Tibial nerve (tissue), 4 donors: ENCODE measurements around the gene VSTM4. TPM values are rescaled to one million over a fixed set of nuclear protein-coding genes. Genes with fewer than 3 reads are reported as not detected.

Experiments
- DNase-seq, 2 donors: peaks; one replicate each; pipeline ENCODE4 v3.0.0-alpha.2; 2019; ENCODE audit warnings: low spot score in 2 of 2
- H3K27ac ChIP-seq, 4 donors: fragments of 200-600 bp; sonication (generic) in 3 of 4; one replicate each; pipeline ENCODE4 v1.5.1; 2017 to 2019; ENCODE audit warnings: mild to moderate bottlenecking in 1 of 4
- H3K27me3 ChIP-seq, 2 donors: fragments of 200-600 bp; sonication (generic) in 1 of 2; one replicate each; pipeline versions ENCODE4 v1.5.1 to v1.6.0; 2017 to 2019
- H3K36me3 ChIP-seq, 3 donors: fragments of 200-600 bp; sonication (generic); one replicate each; pipeline ENCODE4 v1.5.1; 2018 to 2019
- H3K4me1 ChIP-seq, 4 donors: fragments of 200-600 bp; sonication (generic) in 3 of 4; one replicate each; pipeline ENCODE4 v1.5.1; 2017 to 2019
- H3K4me3 ChIP-seq, 4 donors: fragments of 200-600 bp; sonication (generic) in 3 of 4; one replicate each; pipeline ENCODE4 v1.5.1; 2017 to 2019; ENCODE audit warnings: mild to moderate bottlenecking in 1 of 4, moderate library complexity in 1 of 4
- H3K9me3 ChIP-seq, 4 donors: fragments of 200-600 bp; sonication (generic) in 3 of 4; one replicate each; pipeline ENCODE4 v1.5.1; 2017 to 2019
- CTCF ChIP-seq, 5 experiments: fragments of 200-600 bp in 3 of 5; fragments of 450-650 bp in 2 of 5; sonication (generic) in 3 of 5; IDR thresholded peaks; one replicate each; pipeline ENCODE4 v1.5.1; 2016 to 2019; ENCODE audit warnings: antibody characterized with exemption in 5 of 5, mild to moderate bottlenecking in 3 of 5, moderate library complexity in 2 of 5
- EP300 ChIP-seq, 2 donors: sonication (generic); formaldehyde crosslinking; IDR thresholded peaks; one replicate each; pipeline ENCODE4 v1.6.1; 2017; ENCODE audit warnings: antibody characterized with exemption in 2 of 2, mild to moderate bottlenecking in 1 of 2
- POLR2A ChIP-seq, 2 donors: fragments of 450-650 bp; IDR thresholded peaks; one replicate each; pipeline ENCODE4 v1.6.1; 2017; ENCODE audit warnings: antibody characterized with exemption in 2 of 2, mild to moderate bottlenecking in 2 of 2, moderate library complexity in 2 of 2
- WGBS, 2 donors: methylation state at CpG; one replicate each; pipeline ENCODE4 v1.1.5; 2018; 5-methylcytosine and 5-hydroxymethylcytosine counted together
- total RNA-seq, 4 donors: library from RNA; depleted of rRNA; stranded (reverse); fragments of >200 nt; gene quantifications; one replicate each; pipeline ENCODE4 v1.1.0, GENCODE V29; 2016

Gene VSTM4
- total RNA-seq, 4 donors from 2014 or later: 9.8 to 18.2 (median 12.8) TPM

DNA sequence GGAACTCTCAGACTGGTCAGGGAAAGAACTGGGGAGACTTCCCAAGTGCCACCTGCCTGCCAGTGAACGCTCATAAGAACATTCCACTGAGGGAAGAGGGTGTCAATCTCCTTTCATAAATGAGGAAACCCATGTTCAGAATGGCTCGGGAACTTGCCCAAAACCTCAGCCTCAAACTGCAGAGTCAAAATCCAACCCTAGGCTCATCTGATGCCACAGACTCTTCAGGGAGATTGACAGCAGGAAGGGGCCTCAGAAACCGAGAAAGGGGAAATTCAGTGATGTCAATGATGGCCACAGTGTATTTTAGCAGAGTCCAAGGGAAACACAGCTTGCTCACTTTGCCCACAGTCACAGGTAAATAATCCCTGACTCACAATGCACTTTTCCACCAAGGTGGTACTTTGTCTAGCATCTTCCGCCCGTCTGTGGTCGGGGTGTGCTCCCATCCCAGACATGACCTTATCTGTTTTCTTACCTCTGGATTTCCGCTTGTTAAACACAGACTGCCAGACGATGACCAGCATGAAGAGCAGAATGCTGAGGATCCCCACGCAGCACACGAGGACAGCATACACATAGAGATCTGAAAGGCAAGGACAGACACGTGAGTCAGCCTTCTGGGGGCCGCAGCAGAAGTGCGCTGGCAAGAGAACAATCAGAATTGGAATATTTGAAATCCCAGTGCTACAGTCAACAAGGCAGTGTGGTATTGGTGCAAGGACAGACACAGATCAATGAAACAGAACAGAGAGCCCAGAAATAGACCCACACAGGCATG lies 38.4 kb downstream of the VSTM4 start:
- peaks cover 0 to 34% (median 16%) of the 10 kb centered on the region in 4 donors for H3K4me1 ChIP-seq
- H3K27ac ChIP-seq: no peak overlapping the region
- H3K36me3 ChIP-seq: no peaks in the 10 kb centered on the region
- no peaks in the 10 kb centered on the region for H3K9me3 ChIP-seq
- TF ChIP-seq POLR2A (IDR thresholded peaks at IDR 0.05) (no peak), EP300 (IDR thresholded peaks at IDR 0.05) (no peak), CTCF (IDR thresholded peaks at IDR 0.05) (no peak)
- no peak overlapping the region for H3K4me3 ChIP-seq
- no peaks in the 10 kb centered on the region for H3K27me3 ChIP-seq
- DNase-seq: no peak
- 76 to 78% methylated on average over 13 of the region's 13 CpGs for WGBS, 2 donors

DNA sequence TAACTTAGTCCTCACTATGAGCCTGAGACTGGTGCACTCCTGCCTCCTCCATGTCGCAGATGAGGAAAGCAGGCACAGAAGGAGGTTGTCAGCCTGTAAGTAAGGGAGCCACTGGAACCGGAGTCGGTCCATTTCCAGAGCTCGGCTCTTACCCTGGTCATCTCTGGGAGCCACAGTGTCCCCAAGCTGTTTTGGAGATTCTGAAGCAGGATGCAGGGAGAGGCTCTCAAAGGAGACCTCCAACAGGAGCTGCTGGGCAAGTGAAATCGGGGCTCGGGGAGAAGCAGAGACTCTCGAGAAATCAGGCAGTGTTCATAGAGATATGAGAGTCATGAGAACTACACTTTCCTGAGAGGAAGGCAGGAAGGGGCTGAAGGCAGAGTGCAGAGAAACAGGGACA lies 39.0 kb downstream of the VSTM4 start:
- TF ChIP-seq CTCF (IDR thresholded peaks at IDR 0.05) (no peak), POLR2A (IDR thresholded peaks at IDR 0.05) (no peak), EP300 (IDR thresholded peaks at IDR 0.05) (no peak)
- no peak overlapping the region for H3K4me3 ChIP-seq
- peaks cover 0 to 32% (median 10%) of the 10 kb centered on the region in 4 donors for H3K4me1 ChIP-seq
- no peaks in the 10 kb centered on the region for H3K27me3 ChIP-seq
- H3K27ac ChIP-seq: no peak overlapping the region
- DNase-seq: no peak
- WGBS, 2 donors: 80 to 94% methylated on average over 7 of the region's 7 CpGs
- no peaks in the 10 kb centered on the region for H3K9me3 ChIP-seq
- H3K36me3 ChIP-seq: no peaks in the 10 kb centered on the region

GRCh38 chr10:49075743-49076142 lies 39.6 kb downstream of the VSTM4 start:
- H3K27me3 ChIP-seq: no peaks in the 10 kb centered on the region
- H3K4me1 ChIP-seq: peaks cover 0 to 31% (median 6%) of the 10 kb centered on the region in 4 donors
- no peak overlapping the region for H3K4me3 ChIP-seq
- no peaks in the 10 kb centered on the region for H3K9me3 ChIP-seq
- no peak for TF ChIP-seq POLR2A (IDR thresholded peaks at IDR 0.05)
- no peak for TF ChIP-seq EP300 (IDR thresholded peaks at IDR 0.05)
- no peak for TF ChIP-seq CTCF (IDR thresholded peaks at IDR 0.05)
- DNase-seq: no peak
- 94 to 100% methylated on average over 2 of the region's 2 CpGs for WGBS, 2 donors
- no peaks in the 10 kb centered on the region for H3K36me3 ChIP-seq
- no peak overlapping the region for H3K27ac ChIP-seq

DNA sequence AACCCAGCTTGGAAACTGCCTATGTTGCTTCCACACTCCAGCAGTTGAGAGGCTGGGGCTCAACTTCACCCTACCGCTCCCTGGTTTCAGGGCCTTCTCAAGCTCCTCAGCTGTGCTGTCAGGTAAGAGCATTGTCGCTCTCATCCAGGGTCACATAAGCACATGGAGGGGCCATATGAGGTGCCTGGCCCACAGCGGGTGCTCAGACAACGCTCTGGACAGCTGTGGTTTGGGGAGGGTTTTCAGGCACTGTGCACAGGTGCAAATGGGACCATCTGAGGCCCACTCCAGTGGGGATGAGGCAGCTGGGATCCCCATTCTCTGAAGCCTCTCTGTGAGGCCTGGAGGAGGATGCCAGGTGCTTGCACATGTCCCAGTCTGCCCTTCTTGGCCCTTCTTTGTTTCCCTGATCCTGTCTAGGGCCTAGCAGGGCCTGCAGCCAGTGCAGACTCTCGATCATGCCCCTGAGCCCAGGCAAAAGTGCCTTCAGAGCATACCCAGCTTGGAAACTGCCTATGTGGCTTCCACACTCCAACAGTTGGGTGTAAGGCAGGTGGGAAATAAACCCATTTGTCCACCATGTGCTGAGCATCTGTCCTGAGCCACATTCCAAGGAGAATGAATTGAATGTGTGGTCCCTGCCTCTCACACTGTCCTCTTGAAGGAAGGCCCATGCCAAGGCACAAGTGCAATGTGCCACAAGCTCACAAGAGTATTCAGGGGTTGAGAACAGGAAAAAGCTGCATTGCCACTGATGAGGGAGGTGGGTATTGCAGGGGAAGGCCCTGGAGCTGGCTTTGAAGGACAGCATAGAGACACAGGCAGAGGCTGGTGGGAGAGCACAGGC lies 40.3 kb downstream of the VSTM4 start:
- Histone ChIP-seq H3K27ac (no peak overlapping the region), H3K9me3 (no peaks in the 10 kb centered on the region), H3K36me3 (no peaks in the 10 kb centered on the region), H3K4me3 (no peak overlapping the region), H3K27me3 (no peaks in the 10 kb centered on the region), H3K4me1 (peaks cover 0 to 31% (median 0%) of the 10 kb centered on the region in 4 donors)
- TF ChIP-seq POLR2A (IDR thresholded peaks at IDR 0.05) (no peak), CTCF (IDR thresholded peaks at IDR 0.05) (no peak), EP300 (IDR thresholded peaks at IDR 0.05) (no peak)
- no peak for DNase-seq
- WGBS, 2 donors: 96 to 100% methylated on average over 5 of the region's 5 CpGs
